ENCODE data around the gene ADI1. TPM values are rescaled to one million over a fixed set of nuclear protein-coding genes. Genes with fewer than 3 reads are reported as not detected.
A peak's percentile ranks its signal among the peaks of the same experiment; 100 is the strongest.

The ADI1 gene
- total RNA-seq, 1 experiment from 2014 or later: 61.8 TPM

DNA sequence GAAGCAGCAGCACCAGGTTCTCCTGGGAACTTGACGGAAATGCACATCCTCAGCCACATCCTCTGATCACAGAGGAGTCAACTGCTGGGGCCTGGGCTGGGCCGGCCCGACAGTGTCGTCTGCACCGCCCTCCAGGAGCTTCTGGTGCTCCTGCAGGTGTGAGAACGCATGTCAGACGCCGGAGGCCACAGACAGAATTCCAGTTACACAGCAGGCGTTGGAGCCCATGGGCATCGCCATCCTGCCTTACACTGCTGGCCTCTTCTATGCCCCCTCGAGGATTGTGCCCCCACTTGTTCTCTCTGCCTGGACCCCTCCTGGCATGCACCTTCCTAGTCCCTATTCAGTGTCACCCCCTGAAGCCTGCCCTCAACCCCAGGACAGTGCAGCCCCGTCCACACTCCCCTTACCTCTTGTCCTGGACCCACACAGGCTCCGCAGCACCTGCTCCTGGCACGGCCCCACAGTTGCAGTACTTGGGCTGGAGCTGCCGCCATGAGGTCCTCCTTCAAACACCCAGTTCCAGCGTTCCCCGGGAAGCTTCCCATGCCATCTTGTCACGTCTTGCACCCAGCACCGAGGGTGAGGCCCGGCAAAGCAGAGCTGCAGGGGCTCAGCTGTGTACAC is 37.5 kb downstream of the ADI1 start:
- no peak for DNase-seq (ENCODE audit: low read depth)

DNA sequence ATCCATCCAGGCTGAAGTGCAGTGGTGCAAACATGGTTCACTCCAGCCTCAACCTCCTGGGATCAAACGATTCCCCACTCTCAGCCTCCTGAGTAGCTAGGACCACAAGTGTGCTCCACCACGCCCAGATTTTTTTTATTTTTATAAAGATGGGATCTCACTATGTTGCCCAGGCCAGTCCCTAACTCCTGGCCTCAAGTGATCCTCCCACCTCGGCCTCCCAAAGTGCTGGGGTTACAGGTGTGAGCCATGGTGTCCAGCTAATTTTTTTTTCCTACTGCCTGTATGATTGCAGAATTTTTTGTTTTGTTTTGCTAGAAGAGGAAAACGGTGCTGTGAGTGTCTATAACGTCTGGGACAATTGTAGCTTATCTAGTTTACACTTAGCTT is 38.3 kb downstream of the ADI1 start:
- DNase-seq (ENCODE audit: low read depth): no peak

DNA sequence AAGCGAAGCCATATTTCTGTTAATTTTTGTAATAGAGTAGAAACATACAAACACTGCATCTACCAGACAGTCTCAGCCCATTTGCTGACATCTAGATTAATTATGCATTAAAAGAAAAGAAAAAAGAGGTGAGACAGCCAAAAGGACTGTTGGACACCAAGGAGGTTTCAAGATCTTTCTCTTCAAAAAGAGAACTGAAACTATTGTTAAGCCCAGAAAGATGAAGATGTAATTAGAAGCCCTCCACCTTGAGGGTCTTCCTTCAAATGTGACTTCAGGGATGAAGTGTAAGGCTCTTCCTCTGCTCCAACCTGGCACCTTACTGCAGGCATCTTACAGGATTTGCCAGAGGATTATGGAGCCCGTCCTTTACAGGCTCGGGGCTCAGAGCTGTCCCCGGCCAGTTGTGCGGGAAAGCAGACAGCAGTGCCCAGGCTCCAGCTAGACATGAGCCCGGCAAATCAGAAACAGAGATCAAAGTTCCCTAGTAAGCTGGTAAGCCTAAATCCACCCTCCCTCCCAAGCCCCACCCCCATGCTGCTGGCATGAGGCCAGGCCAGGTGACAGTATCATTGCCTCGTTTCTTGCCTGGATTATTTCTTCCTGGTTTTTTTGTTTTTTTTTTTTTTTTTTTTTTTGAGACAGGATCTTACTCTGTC is 38.9 kb downstream of the ADI1 start:
- DNase-seq (ENCODE audit: low read depth): no peak

DNA sequence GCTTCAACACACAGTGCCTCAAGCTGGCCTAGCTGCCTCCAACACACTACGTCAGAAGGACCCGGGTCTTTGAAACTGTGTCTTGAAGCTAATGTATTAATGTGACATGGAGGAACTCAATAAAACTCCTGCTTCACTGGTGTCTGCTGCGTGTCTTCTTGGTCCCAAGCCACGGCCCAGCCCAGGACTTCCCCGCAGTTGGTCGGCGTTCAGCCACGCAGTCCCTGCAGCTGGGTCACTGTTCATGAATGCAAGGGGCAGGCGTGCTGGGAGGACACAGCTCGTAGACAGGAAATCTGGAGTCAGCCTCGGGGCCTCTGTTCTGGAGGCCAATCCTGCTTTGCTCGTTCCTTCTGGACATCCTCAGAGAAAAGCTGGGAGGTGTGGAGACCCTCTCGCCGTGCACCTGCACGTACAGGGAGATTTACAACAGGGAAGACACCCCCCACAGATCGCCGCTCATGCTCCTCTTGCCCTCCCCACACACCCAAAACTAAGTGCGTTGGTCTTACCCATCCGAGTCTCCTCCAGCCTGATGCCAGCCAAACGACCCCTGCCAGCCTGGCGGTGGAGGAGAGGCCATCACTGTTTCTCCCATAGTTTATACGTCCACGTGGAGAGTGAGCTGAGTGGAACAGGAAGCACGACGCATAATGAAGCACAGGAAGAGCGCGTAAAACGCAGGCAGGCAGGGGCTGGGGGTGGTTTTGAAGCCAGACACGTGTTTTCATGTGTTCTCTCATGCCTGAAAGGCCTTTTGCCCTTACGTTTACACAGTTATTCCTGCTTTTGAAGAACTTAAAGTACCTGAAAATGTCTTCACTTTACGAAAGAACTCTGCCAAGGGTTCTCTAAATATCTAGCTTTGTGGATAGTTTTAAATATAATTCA is 39.7 kb downstream of the ADI1 start:
- no peak for DNase-seq (ENCODE audit: low read depth)

DNA sequence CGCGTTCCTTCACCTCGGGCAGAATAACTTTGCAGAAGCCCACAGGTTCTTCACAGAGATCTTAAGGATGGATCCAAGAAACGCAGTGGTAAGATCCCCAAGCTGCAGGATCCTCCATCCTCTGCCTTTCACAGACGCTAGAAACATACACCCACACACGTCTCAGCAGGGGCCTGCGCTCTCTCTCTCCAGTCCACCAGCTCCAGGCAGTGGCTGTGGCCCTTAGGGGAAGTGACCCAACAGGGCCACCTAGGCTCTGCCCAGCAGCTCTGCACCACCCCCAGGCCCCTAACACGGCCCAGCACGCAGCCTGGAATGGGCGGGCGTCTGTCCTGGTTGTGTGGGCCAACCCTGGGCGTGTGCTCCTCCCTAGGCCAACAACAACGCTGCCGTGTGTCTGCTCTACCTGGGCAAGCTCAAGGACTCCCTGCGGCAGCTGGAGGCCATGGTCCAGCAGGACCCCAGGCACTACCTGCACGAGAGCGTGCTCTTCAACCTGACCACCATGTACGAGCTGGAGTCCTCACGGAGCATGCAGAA is 40.4 kb downstream of the ADI1 start:
- no peak for DNase-seq (ENCODE audit: low read depth)

DNA sequence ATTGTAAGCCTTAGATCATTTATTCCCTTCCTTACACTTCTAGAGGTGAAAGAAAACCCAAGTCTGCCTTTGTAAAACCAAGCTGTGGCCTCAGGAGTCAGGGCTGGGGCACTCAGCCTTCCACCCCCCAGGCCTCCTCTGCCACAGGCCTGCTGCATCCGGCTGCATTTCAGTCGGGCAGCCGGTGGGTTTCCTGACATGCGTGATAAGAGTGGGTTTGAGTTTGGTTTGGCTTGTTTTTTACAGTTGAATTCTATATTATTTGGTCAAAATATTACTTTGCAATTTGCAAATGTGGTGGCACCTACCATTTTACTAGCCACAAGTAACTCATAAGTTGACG is 42.4 kb downstream of the ADI1 start:
- DNase-seq (ENCODE audit: low read depth): no peak

DNA sequence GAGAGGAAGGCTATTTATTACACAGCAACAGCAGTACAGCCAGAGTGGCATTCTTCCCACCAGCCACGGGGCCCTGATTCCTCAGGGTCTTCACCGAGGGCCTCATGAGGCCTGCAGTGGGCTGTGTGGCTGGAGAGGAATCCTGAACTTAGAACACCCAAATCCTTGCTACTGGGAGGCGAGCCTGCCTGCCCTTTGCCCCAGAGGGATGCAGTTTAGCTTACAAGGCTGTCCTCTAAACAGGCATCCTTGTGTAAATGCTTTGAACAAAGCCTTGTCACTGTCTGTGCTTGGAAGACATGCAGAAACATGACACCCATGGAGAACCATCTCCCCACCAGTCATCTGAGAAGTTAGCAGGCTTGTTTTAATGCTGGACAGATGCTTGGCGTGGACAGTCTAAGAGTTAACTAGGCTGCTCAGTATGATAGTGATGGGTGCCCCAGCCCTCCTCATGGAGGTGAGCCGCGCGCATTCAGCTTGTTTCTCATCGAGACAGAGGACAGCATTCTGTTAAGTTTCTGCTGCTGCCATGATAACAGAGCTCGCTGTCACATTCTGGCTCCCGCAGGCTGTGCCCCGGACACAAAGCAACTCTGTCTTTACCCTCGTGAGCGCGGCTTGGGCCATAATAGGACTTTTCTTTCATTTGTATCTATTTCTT is 42.9 kb downstream of the ADI1 start:
- peak; percentile 42 for DNase-seq (ENCODE audit: low read depth)

DNA sequence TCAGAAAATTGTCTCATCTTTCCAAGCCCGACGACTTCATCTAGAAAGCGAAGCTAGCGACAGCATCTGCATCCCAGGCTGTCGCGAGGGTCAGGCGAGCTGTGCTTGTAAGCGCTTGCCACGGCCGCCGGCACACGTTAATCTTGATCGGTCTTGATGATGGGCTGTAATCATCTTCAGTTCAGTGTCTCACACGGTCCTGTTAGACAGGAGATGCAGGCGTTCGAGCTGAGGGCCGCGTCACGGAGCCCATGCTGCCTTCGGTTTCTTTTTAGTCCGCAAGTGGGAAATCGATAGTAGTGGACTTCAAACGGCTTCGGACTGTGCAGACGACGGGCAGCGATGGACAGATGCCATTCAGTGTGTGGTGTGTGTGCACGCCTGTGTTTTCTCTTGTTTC is 43.6 kb downstream of the ADI1 start:
- DNase-seq (ENCODE audit: low read depth): no peak

DNA sequence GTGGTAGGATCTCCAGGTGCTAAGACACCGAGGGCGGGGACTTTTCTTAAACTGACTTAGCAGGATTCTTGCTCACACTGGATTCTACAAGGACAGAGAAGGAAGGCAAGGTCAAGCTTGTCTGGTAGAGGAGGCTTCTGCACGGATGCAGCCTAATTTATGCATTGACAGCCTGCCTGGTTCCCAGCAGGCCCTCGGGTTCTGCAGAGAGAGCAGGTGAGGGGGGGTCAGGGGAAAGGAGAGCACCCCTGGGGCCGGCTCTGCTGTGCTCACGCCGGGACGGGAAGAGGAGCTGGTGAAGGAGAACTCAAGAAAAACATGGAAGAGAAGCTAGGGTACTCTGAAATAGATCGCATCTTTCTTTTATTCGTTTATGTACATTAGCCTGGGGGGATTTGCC is 46.4 kb downstream of the ADI1 start:
- DNase-seq (ENCODE audit: low read depth): no peak

DNA sequence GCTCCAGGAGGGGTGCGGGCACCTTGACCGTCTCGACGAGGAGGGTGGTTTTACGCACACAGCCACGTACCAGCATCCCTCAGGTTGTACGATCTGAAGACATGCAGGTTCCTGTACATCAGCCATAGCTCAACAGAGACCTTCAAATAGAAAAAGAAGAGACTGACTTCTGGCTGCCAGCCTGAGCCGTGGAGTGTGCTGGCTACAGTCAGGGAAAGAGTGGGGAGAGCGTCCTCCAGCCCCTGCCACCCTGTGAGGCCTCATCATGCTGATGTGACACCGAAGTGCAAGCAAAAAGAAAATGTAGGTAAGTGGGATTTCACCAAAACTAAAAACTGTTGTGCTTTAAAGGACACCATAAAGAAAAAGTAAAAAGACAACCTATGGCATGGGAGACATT is 47.0 kb downstream of the ADI1 start:
- DNase-seq (ENCODE audit: low read depth): no peak

DNA sequence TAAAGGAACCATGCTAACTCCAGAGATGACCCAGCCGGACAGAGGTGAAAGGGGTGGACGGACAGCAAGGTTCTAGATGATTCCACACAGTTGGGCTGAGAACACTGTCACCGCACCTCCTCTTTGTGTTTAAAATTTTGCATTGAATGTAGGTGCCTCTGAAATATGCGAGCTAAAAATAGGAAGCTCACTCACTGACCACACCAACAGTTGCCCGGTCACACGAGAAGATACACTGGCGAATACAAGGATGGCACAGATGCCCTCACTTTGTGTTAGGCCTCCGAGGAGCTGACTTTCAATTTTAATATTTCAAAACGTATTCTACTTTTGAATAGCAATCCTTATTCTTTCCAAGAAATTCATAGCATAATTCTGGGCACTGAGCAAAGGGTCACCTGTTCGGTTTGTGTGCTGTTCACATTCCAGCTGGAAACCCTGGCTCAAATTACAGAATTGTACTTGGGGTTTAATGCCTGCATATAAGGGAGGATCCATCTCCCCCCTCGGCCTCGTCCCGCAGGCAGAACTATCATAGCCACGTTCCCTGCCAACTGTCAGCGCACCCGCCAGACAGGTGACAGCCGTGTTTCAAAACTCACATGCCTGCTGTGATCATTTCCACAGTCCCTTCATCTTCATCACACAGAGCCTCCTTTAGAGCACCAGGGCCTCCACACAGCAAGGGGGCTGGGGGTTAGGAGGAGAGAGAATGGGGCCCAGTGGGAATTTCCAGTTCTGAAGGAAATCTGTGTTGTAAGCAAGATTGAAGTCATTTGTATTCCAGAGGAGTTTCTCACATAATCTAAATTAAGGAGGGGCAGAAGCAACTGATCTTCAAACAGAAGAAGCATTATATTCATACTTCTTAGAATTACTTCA is 48.2 kb downstream of the ADI1 start:
- DNase-seq (ENCODE audit: low read depth): peak; percentile 86

DNA sequence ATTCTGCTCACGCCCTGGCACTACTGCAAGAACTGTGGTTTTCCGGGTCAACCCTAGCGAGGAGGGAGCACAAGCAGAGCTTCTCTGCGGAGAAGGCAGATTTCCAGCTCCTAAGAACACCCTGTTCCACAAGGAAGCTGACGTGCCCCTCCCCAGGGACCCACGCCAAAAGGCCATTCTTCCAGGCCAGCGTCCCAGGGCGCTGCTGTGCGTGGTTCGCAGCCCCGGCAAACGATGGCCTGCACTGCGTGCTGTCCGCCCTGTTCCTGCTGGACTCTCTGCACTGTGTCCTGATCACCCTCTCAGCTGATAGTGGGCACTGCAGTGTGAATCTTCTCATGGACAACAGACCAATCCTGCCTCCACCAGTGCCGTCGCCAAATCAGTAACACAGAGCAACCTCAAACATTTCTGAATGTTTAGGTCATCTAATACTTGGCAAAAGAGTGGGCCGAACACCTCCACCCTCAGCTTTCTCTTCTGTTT is 49.1 kb downstream of the ADI1 start:
- peak; percentile 90 for DNase-seq (ENCODE audit: low read depth)

DNA sequence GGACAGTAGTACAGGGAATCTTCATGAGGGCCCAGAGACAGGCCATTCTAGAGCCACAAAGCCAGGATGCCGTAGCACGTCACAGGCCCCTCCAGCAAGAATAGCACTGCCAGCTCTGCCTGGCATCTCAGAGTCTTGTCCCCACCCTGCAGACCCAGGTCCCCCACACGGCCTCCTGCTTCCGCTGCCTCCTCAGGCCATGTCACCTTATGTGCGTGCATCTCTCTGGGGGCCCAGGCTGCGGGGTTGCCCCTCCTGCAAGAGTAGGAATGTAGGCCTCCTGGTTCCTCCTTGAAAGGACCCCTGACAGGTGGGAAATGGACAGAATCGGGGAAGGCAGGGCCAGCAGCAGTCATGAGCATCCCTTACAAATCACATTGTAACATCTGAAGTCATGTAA is 49.8 kb downstream of the ADI1 start:
- DNase-seq (ENCODE audit: low read depth): no peak

DNA sequence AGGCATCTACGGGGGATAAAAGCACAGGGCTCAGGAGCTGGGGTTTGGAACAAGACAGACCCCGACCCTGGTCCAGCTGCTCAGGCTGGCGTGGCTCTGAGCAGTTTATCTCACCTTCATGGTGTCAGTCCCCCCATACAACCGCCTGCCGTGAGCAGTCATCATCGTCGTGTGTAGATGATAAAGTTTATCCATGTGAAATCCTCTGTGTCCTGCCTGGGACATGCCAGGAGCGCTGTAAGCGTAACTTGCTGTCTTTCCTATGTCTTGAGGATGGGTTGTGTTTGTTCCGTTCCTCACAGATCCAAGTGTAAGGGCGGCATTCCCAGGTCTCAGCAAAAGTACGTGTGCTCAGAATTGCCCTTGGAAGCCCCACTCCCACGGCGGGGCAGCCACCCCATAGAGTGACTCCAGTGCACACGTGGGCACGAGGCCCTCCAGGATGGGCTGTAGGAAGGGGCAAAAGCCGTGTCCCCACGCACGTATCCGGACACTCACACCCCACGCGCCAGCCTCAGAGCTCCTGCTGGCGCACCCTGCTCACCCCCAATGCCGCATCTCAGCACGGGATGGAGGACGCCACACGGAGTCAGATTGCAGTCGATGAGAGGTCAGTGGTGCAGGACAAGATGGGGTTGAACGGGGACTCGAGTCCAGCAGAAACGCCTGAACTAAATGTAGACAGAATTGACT is 50.9 kb downstream of the ADI1 start:
- DNase-seq (ENCODE audit: low read depth): no peak

DNA sequence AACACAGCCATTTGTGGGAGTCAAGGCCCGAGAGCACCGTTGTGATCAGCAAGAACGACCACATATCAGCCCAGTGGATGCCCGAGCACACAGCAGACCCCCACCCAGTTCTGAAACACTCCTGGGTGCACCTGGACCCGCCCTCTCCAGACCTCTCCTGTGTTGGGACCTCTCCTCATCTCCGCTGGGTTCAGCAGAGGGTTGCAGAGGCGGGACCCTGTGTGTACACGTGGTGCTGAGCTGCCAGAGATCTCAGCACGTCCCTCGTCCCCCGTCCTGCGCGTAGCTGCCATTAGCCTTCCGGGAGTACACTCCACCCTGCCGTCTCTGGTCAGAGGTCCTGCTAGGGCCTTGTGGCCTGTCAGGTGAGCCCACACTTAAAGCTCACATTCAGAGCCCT is 51.7 kb downstream of the ADI1 start:
- DNase-seq (ENCODE audit: low read depth): no peak

DNA sequence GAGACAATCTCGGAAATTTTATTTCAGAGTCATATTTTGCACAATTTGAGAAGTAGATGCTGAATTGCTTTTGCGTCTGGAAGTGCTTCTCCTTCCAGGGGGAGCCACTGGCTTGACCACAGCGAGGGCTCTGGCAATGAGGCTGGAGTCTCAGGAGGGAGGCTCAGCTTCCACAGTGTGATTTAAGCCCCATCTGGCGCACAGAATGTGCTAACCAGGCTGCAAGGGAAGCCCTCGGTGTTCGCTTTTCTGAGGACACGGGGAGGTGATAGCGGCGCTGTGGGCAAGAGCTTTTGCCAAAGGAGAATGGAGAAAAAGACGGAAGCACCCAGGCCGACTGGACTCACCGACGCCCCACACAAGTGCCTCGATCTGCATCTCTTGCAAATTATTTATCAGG is 52.4 kb downstream of the ADI1 start:
- DNase-seq (ENCODE audit: low read depth): no peak

DNA sequence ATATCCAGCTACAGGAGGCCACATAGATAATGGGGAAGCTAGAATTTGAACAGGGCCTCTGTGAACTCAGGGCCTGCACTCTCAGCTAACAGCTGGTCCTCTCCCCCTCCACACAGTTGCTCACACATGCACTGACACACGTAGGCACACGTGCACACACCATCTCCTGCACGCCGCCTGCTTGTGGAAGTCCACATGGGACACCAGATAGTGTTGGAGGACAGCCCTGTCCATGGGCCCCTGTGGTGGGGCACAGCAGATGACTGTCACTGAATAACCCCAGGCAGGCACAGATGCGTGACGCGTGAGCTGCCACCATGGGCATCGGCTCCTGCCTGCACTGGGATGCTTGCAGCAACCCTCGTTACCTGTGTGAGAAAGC is 52.9 kb downstream of the ADI1 start:
- DNase-seq (ENCODE audit: low read depth): peak; percentile 38

DNA sequence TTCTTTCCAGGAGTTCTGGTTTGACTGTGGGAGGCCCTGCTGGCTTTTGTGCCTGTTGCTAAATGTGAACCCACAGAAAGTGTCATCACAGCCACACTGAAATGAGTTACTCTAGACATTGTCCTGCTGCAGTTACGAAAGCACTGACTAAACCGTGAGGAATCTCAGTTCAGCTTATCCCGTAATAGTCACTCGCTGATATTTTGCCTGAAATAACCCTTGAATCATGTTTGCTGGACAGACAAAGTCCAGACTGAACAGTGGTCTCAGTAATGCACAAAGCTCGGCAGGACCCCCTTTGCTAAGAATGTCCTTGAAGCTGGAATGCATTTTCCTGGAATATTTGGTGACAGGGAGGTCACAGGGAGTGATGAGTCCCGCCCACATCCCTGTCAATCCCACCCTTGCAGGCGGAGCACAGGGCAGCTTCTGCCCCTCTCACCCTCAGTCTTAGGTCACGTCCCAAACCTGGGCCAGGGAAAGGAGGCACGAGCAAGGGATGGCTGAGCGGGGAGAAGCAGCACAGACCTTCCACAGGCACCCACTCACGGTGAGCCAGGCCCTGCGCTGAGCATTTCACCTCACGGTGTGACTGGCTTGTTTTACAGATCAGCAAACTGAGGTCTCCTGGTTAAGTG is 53.4 kb downstream of the ADI1 start:
- DNase-seq (ENCODE audit: low read depth): peak; percentile 94

DNA sequence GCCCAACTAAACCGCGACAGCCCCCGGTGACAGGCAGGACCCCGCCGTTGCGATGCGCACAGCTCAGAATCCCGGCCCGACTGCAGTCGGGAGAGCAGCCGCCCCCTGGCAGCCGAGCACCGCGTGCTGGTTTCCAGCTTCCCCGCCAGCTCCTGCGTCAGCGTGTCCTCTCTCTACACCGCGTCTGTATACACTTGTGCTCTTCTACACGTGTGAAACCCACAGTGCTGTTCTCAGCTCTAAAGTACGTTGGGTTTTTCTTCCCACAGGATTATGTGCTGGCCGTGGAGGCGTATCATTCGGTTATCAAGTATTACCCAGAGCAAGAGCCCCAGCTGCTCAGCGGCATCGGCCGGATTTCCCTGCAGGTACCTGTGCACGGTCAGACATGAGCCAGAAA is 54.0 kb downstream of the ADI1 start:
- DNase-seq (ENCODE audit: low read depth): peak; percentile 64
